Tibial nerve (tissue), 4 donors: ENCODE measurements around the gene NEO1.

Experiments
- EP300 ChIP-seq, 2 donors: sonication (generic); formaldehyde crosslinking; IDR thresholded peaks; one replicate each; pipeline ENCODE4 v1.6.1; 2017; ENCODE audit warnings: antibody characterized with exemption in 2 of 2, mild to moderate bottlenecking in 1 of 2
- POLR2A ChIP-seq, 2 donors: fragments of 450-650 bp; IDR thresholded peaks; one replicate each; pipeline ENCODE4 v1.6.1; 2017; ENCODE audit warnings: antibody characterized with exemption in 2 of 2, mild to moderate bottlenecking in 2 of 2, moderate library complexity in 2 of 2
- TF ChIP-seq, protein P1 (sequence below), 5 experiments: fragments of 200-600 bp in 3 of 5; fragments of 450-650 bp in 2 of 5; sonication (generic) in 3 of 5; IDR thresholded peaks; one replicate each; pipeline ENCODE4 v1.5.1; 2016 to 2019; ENCODE audit warnings: antibody characterized with exemption in 5 of 5, mild to moderate bottlenecking in 3 of 5, moderate library complexity in 2 of 5

DNA sequence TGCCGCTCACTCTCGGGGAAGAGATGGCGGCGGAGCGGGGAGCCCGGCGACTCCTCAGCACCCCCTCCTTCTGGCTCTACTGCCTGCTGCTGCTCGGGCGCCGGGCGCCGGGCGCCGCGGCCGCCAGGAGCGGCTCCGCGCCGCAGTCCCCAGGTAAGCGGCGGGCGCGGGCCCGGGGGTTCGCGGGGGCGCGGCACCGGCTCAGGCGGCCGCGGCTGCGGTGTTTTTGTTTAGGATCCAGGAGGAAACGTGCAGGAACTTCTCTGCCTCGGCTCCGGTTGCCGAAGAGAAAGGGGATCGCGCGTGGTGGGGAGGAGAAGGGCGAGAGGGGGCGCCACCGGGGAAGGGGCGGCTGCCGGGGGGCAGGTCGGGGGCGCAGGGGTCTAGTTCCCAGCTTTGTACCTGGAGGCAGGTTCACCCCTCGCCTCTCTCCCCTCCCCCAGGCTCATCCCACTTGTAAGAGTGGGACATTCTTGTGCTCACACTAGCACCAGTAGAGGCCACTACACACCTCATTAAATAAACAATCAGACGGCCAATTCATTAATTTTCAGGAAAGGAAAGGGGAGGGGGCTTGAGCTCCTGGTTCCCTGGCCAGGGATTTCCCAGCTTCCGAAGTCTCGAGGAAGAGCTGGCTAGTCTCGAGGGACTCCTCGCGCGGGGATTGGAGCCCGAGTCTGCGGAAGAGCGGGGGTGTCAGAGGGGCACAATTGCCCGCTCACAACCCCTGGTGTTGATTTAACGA lies 562 bp downstream of the NEO1 start:
- TF ChIP-seq, protein P1, sequence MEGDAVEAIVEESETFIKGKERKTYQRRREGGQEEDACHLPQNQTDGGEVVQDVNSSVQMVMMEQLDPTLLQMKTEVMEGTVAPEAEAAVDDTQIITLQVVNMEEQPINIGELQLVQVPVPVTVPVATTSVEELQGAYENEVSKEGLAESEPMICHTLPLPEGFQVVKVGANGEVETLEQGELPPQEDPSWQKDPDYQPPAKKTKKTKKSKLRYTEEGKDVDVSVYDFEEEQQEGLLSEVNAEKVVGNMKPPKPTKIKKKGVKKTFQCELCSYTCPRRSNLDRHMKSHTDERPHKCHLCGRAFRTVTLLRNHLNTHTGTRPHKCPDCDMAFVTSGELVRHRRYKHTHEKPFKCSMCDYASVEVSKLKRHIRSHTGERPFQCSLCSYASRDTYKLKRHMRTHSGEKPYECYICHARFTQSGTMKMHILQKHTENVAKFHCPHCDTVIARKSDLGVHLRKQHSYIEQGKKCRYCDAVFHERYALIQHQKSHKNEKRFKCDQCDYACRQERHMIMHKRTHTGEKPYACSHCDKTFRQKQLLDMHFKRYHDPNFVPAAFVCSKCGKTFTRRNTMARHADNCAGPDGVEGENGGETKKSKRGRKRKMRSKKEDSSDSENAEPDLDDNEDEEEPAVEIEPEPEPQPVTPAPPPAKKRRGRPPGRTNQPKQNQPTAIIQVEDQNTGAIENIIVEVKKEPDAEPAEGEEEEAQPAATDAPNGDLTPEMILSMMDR (IDR thresholded peaks at IDR 0.05): peak in 4 of 5 experiments; percentile 11 to 30 (median 20)
- TF ChIP-seq EP300 (IDR thresholded peaks at IDR 0.05) (no peak), POLR2A (IDR thresholded peaks at IDR 0.05) (no peak)
